Coronary artery (tissue), 2 donors: ENCODE data around the gene CDC45.

Source experiments
- DNase-seq: peaks from one replicate; pipeline ENCODE4 v3.0.0-alpha.2; 2017; ENCODE audit warnings: low spot score
- H3K27ac ChIP-seq, 2 donors: fragments of 200-600 bp; sonication (generic); one replicate each; pipeline ENCODE4 v1.5.1; 2016 to 2019
- H3K4me3 ChIP-seq: fragments of 200-600 bp; sonication (generic); 2 replicates; pipeline ENCODE4 v1.5.1; 2016; ENCODE audit warnings: mild to moderate bottlenecking, moderate library complexity
- TF ChIP-seq, protein P1 (sequence below): fragments of 200-600 bp; sonication (generic); IDR thresholded peaks from one replicate; pipeline ENCODE4 v1.5.1; 2019; ENCODE audit warnings: antibody characterized with exemption

CDC45 gene

DNA sequence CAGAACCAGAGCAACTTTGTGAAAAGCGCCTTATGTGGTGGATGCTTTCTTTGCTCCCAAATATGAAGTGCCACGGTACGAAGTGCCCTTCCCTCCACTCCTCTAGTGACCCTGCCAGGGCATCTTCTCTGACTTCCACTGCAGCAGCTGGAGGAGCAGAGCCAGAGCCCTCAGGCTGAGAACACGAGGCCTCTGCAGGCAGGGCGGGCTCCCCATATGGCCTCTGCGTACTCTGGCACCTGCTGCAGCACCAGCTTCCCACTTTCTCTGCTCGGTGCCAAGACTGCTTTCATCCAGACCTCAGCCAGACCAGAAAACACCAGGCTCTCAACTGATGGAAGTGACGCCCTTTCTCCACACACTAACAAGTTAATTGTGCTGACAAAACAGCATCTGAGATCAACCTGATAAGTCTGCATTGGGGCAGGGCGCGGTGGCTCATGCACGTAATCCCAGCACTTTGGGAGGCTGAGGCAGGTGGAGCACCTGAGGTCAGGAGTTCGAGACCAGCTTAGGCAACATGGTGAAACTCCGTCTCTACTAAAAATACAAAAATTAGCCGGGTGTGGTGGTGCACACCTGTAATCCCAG lies 13.5 kb upstream of the CDC45 start:
- Histone ChIP-seq H3K27ac (no peak overlapping the region), H3K4me3 (no peak overlapping the region)
- TF ChIP-seq, protein P1, sequence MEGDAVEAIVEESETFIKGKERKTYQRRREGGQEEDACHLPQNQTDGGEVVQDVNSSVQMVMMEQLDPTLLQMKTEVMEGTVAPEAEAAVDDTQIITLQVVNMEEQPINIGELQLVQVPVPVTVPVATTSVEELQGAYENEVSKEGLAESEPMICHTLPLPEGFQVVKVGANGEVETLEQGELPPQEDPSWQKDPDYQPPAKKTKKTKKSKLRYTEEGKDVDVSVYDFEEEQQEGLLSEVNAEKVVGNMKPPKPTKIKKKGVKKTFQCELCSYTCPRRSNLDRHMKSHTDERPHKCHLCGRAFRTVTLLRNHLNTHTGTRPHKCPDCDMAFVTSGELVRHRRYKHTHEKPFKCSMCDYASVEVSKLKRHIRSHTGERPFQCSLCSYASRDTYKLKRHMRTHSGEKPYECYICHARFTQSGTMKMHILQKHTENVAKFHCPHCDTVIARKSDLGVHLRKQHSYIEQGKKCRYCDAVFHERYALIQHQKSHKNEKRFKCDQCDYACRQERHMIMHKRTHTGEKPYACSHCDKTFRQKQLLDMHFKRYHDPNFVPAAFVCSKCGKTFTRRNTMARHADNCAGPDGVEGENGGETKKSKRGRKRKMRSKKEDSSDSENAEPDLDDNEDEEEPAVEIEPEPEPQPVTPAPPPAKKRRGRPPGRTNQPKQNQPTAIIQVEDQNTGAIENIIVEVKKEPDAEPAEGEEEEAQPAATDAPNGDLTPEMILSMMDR: no peak
- DNase-seq: no peak

DNA sequence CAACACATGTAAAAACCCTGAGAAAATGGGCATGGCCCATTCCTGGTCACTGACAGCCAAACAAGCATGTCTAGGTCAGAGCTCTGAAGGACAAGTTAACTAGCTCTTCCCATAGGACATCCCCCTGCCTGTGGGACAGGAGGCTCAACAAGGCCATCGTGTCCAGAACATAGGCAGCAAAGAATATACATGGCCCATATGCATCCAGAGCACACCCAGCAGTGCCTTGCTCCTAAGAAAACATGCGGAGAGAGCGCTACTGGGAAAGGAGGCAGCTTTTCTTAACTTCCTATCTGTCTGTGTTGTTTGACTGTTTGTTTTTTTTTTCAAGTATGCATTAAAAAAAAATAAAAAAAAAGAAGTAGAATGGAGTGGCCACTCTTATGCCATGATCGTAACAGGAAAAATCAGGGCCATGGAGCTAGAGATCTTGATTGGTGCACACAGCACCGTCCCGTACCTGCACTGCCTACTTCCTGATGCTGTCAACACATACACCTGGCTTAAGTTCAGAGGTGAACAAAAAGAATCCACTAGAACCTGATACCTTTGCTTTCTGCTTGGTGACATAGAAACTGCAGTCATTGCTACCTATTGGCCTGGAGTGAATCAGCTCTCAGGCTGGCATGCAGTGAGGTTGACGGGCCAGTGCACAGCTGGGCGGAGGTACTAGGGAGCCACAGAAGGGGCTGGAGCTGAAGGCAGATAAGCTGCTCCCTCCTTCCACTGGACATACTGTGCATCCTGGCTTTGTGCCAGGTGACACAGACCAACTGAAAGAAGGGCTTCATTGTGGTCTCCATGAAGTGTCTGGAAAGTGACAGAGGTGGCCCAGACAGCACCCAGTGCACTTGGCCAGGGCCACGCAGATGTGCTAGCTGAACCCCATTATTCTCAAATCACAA lies 12.6 kb upstream of the CDC45 start:
- TF ChIP-seq, protein P1: no peak
- H3K4me3 ChIP-seq: no peak overlapping the region
- no peak for DNase-seq
- no peak overlapping the region for H3K27ac ChIP-seq

DNA sequence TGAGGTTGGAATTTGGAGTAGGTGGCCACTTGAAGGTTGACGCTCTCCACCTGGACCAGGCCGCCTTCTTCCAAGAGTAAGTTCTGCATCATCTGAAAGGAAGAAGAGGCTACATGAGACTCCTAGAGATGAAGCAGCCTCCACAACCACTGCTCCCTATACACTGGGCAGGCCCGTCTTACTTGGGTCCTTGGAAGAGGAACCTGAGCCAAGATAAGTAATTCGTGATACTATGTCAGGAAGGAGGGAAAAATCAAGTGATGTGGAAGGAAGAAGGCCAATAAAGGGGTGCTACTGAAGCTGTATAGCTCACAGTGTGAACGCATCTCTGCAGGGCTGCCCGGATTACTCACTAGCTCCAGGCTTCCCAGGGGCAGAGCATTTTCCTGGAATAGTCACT lies 11.8 kb upstream of the CDC45 start:
- no peak for DNase-seq
- H3K4me3 ChIP-seq: no peak overlapping the region
- TF ChIP-seq, protein P1: no peak
- no peak overlapping the region for H3K27ac ChIP-seq

DNA sequence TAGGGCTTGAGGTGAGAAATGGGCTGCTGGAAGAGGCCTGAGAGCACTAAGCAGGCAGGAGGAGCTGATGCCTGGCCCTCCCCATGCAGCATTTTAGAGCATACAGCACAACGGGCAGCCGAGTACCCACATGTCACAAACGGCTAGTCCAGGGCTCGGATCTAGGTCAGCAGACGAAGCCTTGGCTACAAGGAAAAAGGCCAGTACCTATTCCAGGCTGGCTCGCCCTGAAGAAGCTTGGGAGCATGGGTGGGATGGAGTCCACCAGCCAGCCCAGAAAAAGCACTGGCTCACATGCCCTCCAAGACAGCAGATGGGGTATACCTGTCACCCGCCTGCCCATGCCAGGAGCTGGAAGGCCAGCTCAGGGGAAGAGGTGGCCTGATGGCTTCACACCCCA lies 10.3 kb upstream of the CDC45 start:
- H3K4me3 ChIP-seq: no peak overlapping the region
- TF ChIP-seq, protein P1: no peak
- DNase-seq: no peak
- no peak overlapping the region for H3K27ac ChIP-seq

DNA sequence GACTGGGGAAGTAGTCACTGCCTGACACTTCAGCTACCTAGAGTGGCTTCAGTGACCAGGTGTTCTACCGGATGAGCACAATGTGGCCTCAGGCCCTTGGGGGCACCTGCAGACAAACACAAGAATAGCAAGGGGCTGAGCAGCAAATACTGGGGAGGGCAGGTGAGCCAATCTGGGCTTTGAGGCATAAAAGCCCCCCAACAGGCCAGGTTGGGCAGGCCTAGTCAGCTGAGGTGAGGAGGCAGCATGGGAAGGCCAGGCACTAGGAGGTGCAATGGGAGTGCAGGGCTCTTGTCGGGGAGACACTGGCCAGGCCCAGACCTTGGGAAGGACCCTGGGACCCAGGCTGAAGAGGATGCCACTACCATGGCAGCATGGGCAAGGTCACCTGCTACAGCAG lies 9.7 kb upstream of the CDC45 start:
- TF ChIP-seq, protein P1: no peak
- no peak for DNase-seq

DNA sequence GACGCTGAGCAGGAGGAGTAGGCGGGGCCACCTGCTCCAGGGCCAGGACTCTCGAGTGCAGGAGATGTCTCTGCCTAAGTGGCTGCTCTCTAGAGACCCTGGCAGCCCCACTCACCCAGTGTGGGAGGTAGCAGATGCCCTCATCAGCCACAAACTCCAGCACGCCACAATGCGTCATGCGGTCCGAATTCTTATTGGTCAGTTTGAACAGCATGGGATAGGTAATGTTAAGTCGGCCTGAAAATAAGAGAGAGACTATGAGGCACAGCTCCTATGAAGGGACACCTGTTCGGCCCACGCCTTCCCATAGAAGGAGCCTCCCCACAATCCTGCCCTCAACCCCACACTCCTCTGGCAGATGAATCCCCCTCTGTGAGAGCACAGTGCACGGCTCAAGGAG lies 8.1 kb upstream of the CDC45 start:
- TF ChIP-seq, protein P1: no peak
- no peak overlapping the region for H3K27ac ChIP-seq
- no peak overlapping the region for H3K4me3 ChIP-seq
- DNase-seq: no peak

More for the DNA sequence above, 9.7 kb upstream of the CDC45 start:
- H3K27ac ChIP-seq: no peak overlapping the region
- H3K4me3 ChIP-seq: no peak overlapping the region

DNA sequence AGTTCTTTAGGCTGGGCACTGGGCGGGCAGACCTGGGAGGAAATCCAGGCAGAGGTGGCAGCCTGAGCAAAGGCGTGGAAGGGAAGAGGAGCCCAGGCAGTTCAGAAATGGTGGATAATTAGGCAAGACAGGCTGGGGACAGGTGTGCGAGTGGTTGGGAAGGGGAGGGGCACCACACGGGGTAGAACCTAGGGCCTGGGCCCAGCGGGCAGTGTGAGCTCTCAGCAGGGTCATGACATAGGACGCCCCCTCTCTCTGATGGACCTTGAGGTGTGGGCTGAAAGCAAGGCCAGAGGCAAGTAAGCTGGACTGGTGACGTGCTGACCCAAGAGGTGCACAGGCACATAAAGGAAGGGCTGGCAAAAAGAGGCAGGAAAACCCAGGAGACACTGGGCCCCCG lies 7.5 kb upstream of the CDC45 start:
- Histone ChIP-seq H3K4me3 (no peak overlapping the region), H3K27ac (no peak overlapping the region)
- TF ChIP-seq, protein P1: no peak
- DNase-seq: no peak
